Activated CD8-positive, alpha-beta memory T cell treated with anti-CD3 and anti-CD28 coated beads for 48 hours (primary cell): ENCODE data around the gene CLIC1.

Experiments
- DNase-seq, 3 experiments: peaks; one replicate each; pipeline ENCODE4 v3.0.0-alpha.2; 2020; ENCODE audit warnings: low read depth in 2 of 3, low spot score in 2 of 3

The CLIC1 gene

GRCh38 chr6:31739639-31740396 lies 3.5 kb upstream of the CLIC1 start, which contains the start of gene MSH5:
TSS of gene MSH5 (plus strand) at chr6:31740005. CDS start at chr6:31740467, 462 bp downstream.
- peak; percentile 86 to 96 (median 89) for DNase-seq

- no peak for DNase-seq
Measured at GRCh38 chr6:31737991-31738979, 2.0 kb upstream of the CLIC1 start.

- DNase-seq, result no peak
Measured at GRCh38 chr6:31737315-31737990, 1.1 kb upstream of the CLIC1 start.

DNA sequence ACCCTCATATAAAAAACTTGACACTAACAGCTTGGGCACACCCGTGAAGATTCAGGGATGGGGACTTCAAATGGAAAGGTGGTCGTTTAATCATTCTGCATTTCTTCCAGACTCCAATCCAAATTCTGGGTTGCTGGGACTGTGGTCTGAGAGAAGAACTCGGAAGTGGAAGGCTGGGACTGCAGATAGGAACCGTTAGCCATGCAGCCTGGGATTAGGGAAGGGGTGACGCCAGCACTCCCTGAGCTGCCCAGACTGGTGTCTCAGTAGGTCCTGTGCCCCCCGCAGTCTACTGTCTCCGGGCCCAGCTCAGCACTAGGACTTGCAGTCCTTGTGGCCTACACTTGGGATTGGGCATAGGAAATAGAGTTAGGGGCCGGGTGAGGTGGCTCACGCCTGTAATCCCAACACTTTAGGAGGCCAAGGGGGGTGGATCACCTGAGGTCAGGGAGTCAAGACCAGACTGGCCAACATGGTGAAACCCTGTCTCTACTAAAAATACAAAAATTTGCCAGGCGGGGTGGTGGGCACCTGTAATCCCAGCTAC lies 511 bp upstream of the CLIC1 start:
- DNase-seq, result no peak

- DNase-seq, result no peak
Measured at GRCh38 chr6:31734821-31735406, 1.4 kb downstream of the CLIC1 start.

DNA sequence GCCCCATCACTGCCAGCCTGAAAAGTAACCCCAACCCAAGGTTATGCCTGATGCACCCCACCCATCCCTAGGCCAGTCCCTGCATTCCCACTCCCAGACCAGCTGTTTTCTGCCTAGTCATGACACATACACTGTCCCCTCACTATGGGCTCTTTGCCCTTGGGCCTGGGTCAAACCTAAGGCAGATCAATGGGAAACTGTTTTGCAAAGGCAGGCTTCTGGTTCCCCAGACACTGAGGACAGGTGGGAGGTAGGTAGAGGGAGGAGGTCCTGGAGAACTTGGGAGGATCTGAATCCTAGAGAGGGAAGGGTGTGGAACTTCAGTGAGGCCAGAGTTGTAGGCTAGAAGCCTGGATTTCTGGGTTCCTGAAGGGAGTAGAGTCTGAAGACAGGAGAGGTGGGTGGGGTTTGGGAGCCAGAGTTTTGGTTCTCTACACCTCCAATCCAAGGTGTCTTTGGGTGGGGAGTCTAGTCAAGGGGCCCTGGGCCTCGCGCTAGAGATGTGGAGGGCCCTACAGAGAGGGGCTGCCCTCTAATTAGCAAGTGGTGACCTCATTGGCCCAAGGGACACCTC lies 2.0 kb downstream of the CLIC1 start:
- no peak for DNase-seq

DNA sequence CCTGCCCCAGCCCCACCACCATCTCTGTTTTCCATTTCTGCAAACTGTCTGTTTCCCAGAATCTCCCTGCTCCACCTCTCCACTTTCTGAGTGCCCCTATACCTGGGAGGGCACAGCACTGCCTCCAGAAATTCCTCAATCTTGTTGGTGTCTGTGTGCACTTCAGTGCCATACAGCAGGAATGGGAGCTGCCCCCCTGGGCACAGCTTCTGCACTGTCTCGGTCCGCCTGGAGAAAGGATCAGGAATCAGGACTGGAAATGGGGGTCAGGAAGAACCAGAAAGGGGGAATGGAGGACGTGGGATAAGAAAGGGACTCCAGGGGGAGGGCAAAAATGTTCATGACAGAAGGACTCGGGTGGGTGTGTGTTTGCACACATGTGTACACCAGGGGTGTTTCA lies 2.6 kb downstream of the CLIC1 start:
- no peak for DNase-seq

- DNase-seq, result no peak
Measured at GRCh38 chr6:31732029-31732428, 4.3 kb downstream of the CLIC1 start.

DNA sequence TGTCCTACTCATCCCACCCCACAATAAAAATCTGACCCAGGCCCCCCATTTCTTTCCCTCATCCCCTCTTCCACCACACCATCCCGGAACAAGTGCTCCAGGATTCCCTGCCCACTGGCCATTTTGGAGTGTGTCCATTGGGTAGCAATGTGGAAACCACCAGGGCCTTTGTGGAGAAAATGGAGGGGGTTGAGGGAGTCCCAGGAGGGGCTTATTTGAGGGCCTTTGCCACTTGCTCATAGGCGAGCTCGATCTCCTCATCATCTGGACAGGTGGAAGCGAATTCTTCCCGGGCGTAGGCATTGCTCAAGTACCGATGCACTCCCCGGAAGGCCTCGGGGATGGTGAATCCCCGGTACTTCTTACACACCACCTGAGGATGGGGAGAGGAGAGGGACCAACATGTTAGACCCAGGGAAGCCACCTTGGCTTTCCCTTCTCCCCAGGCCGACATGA lies 5.7 kb downstream of the CLIC1 start:
- DNase-seq, result no peak

DNA sequence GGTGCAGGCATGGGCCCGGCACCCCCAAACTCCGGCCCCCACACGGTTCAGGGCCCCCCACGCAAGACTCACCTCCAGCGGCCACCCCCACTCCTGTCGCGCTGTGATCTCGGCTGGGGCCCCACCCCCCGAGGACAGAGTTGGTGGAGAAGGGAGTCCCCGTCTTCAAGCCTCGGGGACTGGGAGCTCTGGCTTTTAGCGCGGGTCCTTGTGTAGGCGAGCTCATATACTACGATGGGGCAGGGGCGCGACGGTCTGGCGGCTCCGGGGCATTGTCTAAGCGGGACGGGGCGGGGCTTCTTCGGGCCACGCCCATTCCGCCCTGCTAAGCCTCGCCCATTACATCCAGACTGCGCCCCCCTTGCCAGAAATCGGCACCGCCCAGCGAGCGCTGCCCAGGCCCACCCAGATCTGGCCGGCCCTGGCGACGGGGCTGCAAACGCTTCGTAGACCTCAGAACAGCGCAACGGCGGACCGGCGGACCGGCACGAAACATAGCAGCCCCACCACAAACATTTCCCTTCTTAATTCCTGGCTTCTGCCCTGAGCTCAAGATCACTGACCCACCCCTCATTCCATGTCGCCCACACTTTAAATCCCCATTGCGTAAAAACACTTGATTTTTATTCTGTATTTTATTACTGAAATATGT lies 6.2 kb downstream of the CLIC1 start:
- peak in 2 of 3 experiments; percentile 40 to 57 for DNase-seq

DNA sequence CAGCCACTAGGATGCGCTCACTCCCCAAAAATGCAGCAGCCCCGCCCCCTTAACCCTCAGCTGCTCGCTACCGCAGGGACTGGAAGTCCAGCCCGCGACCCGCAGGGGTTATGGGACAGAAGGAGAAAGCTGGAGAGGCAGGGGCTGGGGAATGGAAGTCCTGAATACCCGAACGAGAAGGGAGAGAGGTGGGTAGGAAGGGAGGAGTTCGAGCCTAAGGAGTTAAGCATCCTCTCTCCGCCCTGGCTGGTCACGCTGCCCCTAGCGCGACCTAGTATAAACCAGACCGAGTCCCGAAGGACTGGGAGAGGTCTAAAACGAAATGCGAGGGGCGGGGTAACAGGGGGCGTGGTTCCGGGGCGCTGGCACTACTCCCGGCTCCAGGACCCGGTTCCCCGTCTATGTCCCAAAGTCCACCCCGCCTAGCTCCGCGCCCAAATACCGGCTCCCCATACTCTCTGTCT lies 6.8 kb downstream of the CLIC1 start:
- DNase-seq, result peak in 2 of 3 experiments; percentile 65 to 74

- no peak for DNase-seq
Measured at GRCh38 chr6:31728767-31729514, 7.4 kb downstream of the CLIC1 start, which contains the start of gene DDAH2. TSS of gene DDAH2 (minus strand) at chr6:31729299. CDS start at chr6:31729161, 138 bp downstream.

DNA sequence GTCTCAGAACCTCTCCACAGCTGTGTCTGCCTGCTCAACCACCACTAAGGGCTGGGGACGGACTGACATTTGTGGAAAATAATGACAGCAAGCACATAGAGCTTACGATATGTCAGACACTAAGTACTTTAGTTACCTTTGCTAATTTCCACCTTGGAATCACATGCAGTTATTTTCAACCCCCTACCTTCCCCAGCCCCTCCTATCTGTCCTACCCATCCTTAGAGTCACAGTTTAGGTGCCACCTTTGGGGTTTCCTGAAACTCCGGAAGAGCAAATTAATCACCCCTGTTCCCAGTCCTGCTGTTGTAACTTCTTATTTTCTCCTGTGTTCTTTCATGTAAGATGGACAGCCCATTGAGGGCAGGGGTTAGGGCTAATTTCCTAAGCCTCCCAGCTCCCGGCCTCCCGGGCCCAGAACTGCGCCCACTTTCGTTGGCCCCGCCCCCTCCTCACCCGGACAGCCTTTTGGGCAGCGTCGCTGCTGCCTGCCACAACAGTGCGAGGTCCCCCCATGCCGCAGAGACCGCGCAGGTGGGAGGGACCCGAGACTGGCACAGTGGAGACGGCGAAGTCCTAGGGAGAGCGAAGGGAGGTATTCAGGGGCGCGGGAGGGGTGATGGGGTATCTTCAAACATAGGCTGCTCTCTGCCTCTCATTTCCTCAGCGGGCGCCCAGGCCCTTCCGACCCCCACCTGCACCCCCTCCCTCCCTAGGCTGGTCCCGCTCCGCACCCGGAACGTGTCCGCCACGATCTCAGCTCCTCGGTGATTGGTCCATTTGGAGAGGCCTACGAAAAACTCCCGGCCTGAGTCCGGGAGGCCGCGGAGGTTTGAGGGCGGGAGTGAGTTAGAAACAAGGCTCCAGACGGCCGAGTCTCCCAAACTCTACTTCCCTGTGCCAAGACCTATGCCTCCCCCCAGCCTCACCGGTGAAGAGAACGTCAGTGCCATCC lies 8.3 kb downstream of the CLIC1 start:
- DNase-seq, result no peak

GRCh38 chr6:31727034-31727716 lies 9.2 kb downstream of the CLIC1 start:
- no peak for DNase-seq

- no peak for DNase-seq
Measured at GRCh38 chr6:31725502-31726350, 10.6 kb downstream of the CLIC1 start.
